MCF 10A (cell line): Measurements from ENCODE around the gene NUFIP2. TPM values are rescaled to one million over a fixed set of nuclear protein-coding genes. Genes with fewer than 3 reads are reported as not detected.
A peak's percentile ranks its signal among the peaks of the same experiment; 100 is the strongest.
"Not testable (repeated sequence)": the region's sequence is repeated elsewhere in the genome, so short reads cannot be mapped to it uniquely, and the experiment has no call there.

Experiments
- BruUV-seq: library from RNA; stranded (reverse); fragments of 400-500 nt; replicated peaks from 2 replicates; lab custom pipeline; 2021; lab: Mats Ljungman, UMichigan
- CTCF ChIA-PET: fragments of 300-600 bp; sonication (Branson Sonifier 250); formaldehyde crosslinking; extraction: SDS; loops from one replicate; lab custom pipeline; 2021; ENCODE audit warnings: antibody characterized with exemption, inconsistent platforms; lab: Yijun Ruan, JAX
- POLR2A ChIA-PET: fragments of 300-600, 350-650 bp; sonication (Branson Sonifier 250); formaldehyde crosslinking; extraction: SDS; loops from one replicate; lab custom pipeline; 2020; ENCODE audit warnings: antibody characterized with exemption, inconsistent platforms; lab: Yijun Ruan, JAX
- DNase-seq: peaks from one replicate; pipeline ENCODE4 v3.0.0-alpha.2; 2018; ENCODE audit not compliant: unreplicated experiment
- H3K27ac Mint-ChIP-seq: one replicate; pipeline ENCODE4 v1.8.0; 2022; ENCODE audit warnings: mild to moderate bottlenecking, low read depth, mixed read lengths; ENCODE audit not compliant: unreplicated experiment
- H3K27me3 Mint-ChIP-seq: one replicate; pipeline ENCODE4 v1.8.0; 2022; ENCODE audit warnings: mixed read lengths; ENCODE audit not compliant: insufficient read depth, unreplicated experiment
- H3K36me3 Mint-ChIP-seq: one replicate; pipeline ENCODE4 v1.8.0; 2022; ENCODE audit warnings: mild to moderate bottlenecking, moderate library complexity, mixed read lengths; ENCODE audit not compliant: insufficient read depth, unreplicated experiment
- H3K4me1 Mint-ChIP-seq: one replicate; pipeline ENCODE4 v1.8.0; 2022; ENCODE audit warnings: mixed read lengths; ENCODE audit not compliant: insufficient read depth, unreplicated experiment
- H3K4me3 Mint-ChIP-seq: one replicate; pipeline ENCODE4 v1.8.0; 2022; ENCODE audit warnings: mild to moderate bottlenecking, moderate library complexity, mixed read lengths; ENCODE audit not compliant: unreplicated experiment
- H3K9me3 Mint-ChIP-seq: one replicate; pipeline ENCODE4 v1.8.0; 2022; ENCODE audit warnings: mixed read lengths; ENCODE audit not compliant: unreplicated experiment
- intact Hi-C: fragments of 100-400 bp; cut with micrococcal nuclease; formaldehyde crosslinking; loops from 2 replicates; pipeline ENCODE4 v1.14.1; 2022
- total RNA-seq: library from RNA; stranded (reverse); gene quantifications from 2 replicates; pipeline ENCODE4 v1.2.3, GENCODE V29; 2022
- TF ChIP-seq, protein P1 (sequence below): fragments of 200-600 bp; IDR thresholded peaks from one replicate; pipeline ENCODE4 v1.8.0; 2022; ENCODE audit warnings: antibody characterized with exemption, mild to moderate bottlenecking; ENCODE audit not compliant: unreplicated experiment

The NUFIP2 gene
- total RNA-seq, 1 experiment from 2014 or later, result 78.6 TPM

DNA sequence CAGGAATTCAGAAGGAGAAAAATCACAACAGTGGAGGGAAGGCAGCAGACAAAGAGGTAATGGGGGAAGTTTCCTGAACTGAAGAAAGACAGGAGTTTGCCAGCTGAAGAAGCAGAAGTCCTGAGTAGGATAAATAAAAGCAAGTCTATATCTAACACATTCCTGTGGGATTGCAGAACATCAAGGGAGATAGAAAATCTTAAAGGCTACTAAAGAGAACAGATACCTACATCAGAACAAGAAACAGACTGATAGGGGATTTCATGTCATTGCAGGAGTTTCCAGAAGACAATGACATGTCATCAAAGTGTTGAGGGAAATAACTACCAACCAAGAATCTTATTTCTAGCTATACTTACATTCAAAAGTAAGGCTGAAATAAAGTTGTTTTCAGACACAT is 68.6 kb downstream of the NUFIP2 start:
- POLR2A ChIA-PET, result interaction anchor here (0.8 to 1.0 kb wide), 3 partner anchors 15 to 76 kb away, joined by 3 to 5 read pairs (median 4); no protein-coding TSS in a partner anchor
- intact Hi-C loops, result no loop called here

GRCh38 chr17:29221338-29221737 is 72.6 kb downstream of the NUFIP2 start:
- H3K4me3 Mint-ChIP-seq, H3K36me3 Mint-ChIP-seq, H3K27ac Mint-ChIP-seq, intact Hi-C loops, H3K9me3 Mint-ChIP-seq, H3K27me3 Mint-ChIP-seq, DNase-seq, BruUV-seq: not testable (repeated sequence)
- POLR2A ChIA-PET, result interaction anchor here (2.8 kb wide), 1 partner anchor 72 kb away, joined by 12 read pairs; no protein-coding TSS in a partner anchor
- peaks cover 12% of the 10 kb centered on the region for H3K4me1 Mint-ChIP-seq
- CTCF ChIA-PET, result interaction anchor here (2.5 to 15.1 kb wide), 4 partner anchors 12 to 78 kb away, joined by 14 to 287 read pairs (median 44); partner anchors contain the start of gene MYO18A

More for the DNA sequence above, 68.6 kb downstream of the NUFIP2 start:
- Mint-ChIP-seq H3K36me3 (no peaks in the 10 kb centered on the region), H3K27ac (no peak overlapping the region), H3K4me3 (no peak overlapping the region), H3K9me3 (no peaks in the 10 kb centered on the region), H3K4me1 (no peaks in the 10 kb centered on the region), H3K27me3 (no peaks in the 10 kb centered on the region)
- CTCF ChIA-PET, result interaction anchor here (0.6 to 15.1 kb wide), 4 partner anchors 26 to 367 kb away, joined by 3 to 287 read pairs (median 3); no protein-coding TSS in a partner anchor
- TF ChIP-seq, protein P1, sequence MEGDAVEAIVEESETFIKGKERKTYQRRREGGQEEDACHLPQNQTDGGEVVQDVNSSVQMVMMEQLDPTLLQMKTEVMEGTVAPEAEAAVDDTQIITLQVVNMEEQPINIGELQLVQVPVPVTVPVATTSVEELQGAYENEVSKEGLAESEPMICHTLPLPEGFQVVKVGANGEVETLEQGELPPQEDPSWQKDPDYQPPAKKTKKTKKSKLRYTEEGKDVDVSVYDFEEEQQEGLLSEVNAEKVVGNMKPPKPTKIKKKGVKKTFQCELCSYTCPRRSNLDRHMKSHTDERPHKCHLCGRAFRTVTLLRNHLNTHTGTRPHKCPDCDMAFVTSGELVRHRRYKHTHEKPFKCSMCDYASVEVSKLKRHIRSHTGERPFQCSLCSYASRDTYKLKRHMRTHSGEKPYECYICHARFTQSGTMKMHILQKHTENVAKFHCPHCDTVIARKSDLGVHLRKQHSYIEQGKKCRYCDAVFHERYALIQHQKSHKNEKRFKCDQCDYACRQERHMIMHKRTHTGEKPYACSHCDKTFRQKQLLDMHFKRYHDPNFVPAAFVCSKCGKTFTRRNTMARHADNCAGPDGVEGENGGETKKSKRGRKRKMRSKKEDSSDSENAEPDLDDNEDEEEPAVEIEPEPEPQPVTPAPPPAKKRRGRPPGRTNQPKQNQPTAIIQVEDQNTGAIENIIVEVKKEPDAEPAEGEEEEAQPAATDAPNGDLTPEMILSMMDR, result no peak
- BruUV-seq, result no TSS peak
- DNase-seq, result no peak

DNA sequence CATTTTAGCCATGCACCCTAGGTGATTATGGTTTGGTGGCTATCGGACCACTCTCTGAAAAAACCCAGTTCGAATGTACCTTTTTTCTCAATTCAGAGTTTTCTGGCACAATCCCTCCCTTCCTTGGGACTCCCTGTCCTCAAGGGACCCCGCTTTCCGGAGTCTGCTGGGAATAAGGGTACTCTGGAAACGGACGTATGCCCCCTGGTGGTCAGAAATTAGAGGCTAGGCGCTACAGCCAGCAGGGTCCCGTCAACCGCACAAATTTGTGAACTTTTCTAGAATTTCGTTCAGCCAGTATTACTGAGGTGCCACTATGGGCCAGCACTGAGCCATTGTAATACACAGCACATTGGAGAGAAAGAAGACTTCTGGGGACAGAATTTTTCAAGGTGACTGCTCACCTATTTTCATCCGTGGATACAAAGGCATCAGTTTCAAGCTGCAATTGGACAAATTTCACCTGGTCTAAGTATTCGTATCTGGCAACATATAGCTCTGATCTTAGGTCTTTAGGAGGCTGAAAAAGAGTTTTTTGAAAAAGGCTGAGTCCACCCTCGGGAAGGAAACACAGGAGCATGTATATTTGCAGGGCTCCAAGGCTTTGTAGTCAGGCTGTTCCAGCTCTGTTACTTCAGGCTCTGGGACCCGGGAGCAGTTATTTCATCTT is 74.4 kb downstream of the NUFIP2 start:
- Mint-ChIP-seq H3K36me3 (no peaks in the 10 kb centered on the region), H3K4me1 (peaks cover 23% of the 10 kb centered on the region), H3K27ac (no peak overlapping the region), H3K4me3 (no peak overlapping the region), H3K9me3 (no peaks in the 10 kb centered on the region), H3K27me3 (no peaks in the 10 kb centered on the region)
- DNase-seq, result peak; percentile 83
- CTCF ChIA-PET, result interaction anchor here (0.6 to 15.1 kb wide), 46 partner anchors 8 to 726 kb away, joined by 3 to 287 read pairs (median 5); partner anchors contain the start of gene MYO18A
- BruUV-seq, result no TSS peak
- TF ChIP-seq, protein P1, result peak; percentile 87
- POLR2A ChIA-PET, result interaction anchor here (0.6 to 2.8 kb wide), 13 partner anchors 32 to 79 kb away, joined by 3 to 12 read pairs (median 4); partner anchors contain the start of gene MYO18A
- intact Hi-C loops, result loop anchor here (1.0 kb wide), 2 partner anchors 71 to 72 kb away; no protein-coding TSS in a partner anchor

GRCh38 chr17:29216856-29217255 is 77.1 kb downstream of the NUFIP2 start:
- H3K9me3 Mint-ChIP-seq, result no peaks in the 10 kb centered on the region
- intact Hi-C loops, result no loop called here
- CTCF ChIA-PET, result interaction anchor here (0.5 to 15.1 kb wide), 7 partner anchors 35 to 93 kb away, joined by 3 to 287 read pairs (median 5); no protein-coding TSS in a partner anchor
- no peak overlapping the region for H3K27ac Mint-ChIP-seq
- BruUV-seq, result no TSS peak
- DNase-seq, result peak; percentile 42
- TF ChIP-seq, protein P1, result no peak
- no peaks in the 10 kb centered on the region for H3K27me3 Mint-ChIP-seq
- H3K4me1 Mint-ChIP-seq, result peaks cover 23% of the 10 kb centered on the region
- no peaks in the 10 kb centered on the region for H3K36me3 Mint-ChIP-seq
- POLR2A ChIA-PET, result interaction anchor here (0.6 to 1.7 kb wide), 6 partner anchors 9 to 93 kb away, joined by 3 to 8 read pairs (median 4); partner anchors contain the start of gene MYO18A
- H3K4me3 Mint-ChIP-seq, result no peak overlapping the region
